AG10803 (cell line): ENCODE measurements around the gene C6orf136.

ENCODE experiments used
- DNase-seq: peaks from one replicate; pipeline ENCODE4 v3.0.0; 2010; ENCODE audit warnings: low read depth
- H3K4me3 ChIP-seq: 2 replicates; pipeline ENCODE4 v1.5.1; 2011; ENCODE audit warnings: mild to moderate bottlenecking, low read length, control low read depth
- TF ChIP-seq, protein P1 (sequence below): conservative IDR thresholded peaks from 2 replicates; pipeline ENCODE4 v1.5.1; 2011; ENCODE audit warnings: mild to moderate bottlenecking, low read length, control low read depth, inconsistent platforms

C6orf136 gene

DNA sequence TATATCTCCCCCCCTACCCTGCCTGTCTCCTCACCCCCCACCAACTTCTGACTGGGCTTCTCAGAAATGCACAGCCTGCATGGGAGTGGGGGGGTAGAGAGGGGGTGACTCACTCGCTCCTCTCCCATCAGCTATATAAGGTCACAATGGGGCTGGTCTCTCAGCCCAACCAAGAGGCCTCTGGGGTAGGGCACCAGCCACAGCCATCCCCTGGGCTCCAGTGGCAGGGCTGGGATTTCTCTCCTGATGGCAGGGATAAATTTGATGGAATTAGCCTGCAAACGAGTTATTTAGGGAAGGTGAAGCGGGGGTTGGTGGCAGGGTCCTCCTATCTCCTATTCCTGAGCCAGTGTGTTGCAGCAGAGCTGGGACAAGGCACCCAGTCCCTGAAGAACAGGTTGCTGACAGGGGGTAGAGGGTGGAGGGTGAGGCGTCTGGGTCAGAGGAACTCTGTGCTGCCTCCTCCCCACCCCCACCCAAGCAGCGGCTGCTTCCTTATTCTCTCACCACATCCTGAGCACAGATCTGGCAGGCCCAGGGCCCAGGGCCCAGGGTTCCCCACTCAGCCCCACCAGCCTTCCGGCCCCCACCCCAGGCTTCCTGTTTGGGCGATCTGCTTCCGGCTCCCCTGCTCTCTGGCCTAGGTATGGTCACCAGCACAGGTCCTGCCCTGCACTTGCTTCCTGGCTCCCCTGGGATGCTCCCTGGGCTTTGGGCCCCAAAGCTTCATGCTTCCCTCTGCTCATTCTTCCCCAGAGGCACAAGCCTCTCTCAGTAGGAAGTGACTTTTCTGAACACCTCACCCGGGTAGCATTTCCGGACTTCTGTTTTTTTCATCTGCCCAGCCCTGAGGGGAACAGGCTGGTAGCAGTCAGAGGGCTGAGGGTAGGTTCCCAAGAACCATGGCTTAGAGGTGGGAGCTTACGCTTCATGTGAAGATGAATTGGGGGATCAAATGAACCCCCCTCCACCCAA is 35.5 kb downstream of the C6orf136 start:
- H3K4me3 ChIP-seq: peak overlapping the region; percentile 93
- TF ChIP-seq, protein P1, sequence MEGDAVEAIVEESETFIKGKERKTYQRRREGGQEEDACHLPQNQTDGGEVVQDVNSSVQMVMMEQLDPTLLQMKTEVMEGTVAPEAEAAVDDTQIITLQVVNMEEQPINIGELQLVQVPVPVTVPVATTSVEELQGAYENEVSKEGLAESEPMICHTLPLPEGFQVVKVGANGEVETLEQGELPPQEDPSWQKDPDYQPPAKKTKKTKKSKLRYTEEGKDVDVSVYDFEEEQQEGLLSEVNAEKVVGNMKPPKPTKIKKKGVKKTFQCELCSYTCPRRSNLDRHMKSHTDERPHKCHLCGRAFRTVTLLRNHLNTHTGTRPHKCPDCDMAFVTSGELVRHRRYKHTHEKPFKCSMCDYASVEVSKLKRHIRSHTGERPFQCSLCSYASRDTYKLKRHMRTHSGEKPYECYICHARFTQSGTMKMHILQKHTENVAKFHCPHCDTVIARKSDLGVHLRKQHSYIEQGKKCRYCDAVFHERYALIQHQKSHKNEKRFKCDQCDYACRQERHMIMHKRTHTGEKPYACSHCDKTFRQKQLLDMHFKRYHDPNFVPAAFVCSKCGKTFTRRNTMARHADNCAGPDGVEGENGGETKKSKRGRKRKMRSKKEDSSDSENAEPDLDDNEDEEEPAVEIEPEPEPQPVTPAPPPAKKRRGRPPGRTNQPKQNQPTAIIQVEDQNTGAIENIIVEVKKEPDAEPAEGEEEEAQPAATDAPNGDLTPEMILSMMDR: no peak
- peak; percentile 87 for DNase-seq

DNA sequence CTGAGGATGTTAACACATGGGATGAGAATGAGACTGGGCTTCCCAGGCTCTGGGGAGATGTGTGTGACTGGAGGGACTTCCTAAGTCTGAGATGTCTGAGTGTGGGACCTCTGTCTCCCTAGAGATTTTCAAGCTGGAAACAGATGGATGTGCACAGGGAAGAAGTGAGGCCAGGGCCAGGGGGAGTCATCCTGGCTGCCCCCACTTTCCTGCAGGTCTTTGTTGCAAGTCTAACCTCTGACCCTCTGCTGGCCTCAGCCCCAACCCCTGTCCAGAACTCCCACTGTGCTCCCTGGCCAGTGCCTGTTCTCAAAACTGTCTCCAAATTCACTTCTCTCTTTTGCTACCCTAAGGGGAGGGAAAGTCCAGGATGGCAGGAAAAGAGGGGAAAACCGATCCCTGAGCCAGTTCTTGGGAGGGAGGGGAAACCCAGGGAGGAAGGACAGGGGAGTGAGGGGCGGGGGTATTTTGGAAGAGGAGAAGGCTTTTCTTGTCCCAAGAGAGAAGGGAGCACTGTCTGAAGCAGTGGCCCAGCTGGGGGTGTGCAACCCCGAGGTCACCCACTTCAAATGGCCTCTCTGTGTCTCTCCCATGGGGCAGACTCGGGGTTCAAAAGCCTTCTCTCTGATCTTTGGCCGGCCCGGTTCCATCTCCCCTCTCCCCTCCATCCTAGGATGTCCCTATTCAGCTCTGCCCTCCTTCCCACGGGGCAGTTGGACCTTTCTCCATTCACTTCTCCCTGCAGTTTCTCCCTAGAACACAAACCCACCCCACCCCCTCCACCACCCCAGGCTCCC is 36.4 kb downstream of the C6orf136 start:
- no peak for DNase-seq
- TF ChIP-seq, protein P1: no peak
- H3K4me3 ChIP-seq: peak overlapping the region; percentile 93

DNA sequence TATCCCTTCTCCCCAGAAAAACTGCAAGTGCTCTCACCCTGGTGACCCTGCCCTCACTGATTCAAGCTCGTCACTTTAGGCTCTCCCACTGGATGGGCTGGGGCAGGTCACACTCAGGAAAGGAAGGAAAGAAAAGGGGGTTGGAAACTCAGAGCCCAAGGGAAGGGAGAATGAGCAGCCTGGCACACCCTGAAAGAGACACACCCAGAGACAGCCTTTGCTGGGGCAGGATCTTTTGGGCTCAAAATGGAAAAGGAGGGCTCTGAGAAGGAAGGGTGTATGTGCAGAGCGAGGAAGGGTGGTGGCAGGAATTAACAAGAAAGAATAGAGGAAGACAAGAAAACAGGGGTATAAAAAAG is 37.0 kb downstream of the C6orf136 start:
- no peak for DNase-seq
- H3K4me3 ChIP-seq: peak overlapping the region; percentile 93
- TF ChIP-seq, protein P1: no peak

DNA sequence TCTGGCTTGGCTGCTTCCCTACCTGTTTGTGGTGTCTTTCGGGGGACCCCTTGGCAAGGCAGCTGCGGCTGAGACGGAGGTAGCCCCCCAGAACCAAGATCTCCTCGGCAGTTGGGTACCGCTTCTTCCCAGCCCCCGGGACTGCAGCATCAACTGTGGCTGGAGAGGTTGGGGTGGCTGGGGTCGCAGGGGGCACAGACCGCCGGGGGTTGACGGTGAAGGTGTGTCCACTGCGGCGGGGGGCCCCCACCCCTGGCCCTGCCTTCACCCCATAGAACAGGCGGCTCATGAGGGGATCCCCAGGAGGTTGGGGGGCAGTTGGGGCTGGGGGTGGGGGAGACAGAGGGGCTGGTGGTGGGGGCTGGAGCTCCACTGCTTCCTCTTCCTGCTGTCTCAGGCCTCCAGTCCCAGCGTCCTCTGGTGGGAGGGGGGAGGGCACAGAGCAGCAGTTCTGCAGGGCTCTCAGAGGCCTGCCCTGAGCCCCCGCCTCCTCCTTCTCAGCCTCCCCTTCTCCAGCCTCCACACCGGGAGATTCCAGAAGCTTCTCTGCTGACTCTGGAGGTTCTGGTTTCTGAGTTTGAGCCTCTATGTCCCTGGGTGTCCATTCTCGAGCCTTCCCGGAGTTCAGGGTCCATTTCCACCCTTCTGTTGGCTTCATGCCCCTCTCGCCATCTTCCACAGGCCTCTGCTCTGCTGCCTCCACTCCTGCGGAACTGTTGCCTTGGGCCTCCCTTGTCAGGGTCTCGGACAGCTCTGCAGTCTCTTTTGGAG is 37.6 kb downstream of the C6orf136 start:
- peak; percentile 31 for DNase-seq
- peak overlapping the region; percentile 93 for H3K4me3 ChIP-seq
- TF ChIP-seq, protein P1: no peak

DNA sequence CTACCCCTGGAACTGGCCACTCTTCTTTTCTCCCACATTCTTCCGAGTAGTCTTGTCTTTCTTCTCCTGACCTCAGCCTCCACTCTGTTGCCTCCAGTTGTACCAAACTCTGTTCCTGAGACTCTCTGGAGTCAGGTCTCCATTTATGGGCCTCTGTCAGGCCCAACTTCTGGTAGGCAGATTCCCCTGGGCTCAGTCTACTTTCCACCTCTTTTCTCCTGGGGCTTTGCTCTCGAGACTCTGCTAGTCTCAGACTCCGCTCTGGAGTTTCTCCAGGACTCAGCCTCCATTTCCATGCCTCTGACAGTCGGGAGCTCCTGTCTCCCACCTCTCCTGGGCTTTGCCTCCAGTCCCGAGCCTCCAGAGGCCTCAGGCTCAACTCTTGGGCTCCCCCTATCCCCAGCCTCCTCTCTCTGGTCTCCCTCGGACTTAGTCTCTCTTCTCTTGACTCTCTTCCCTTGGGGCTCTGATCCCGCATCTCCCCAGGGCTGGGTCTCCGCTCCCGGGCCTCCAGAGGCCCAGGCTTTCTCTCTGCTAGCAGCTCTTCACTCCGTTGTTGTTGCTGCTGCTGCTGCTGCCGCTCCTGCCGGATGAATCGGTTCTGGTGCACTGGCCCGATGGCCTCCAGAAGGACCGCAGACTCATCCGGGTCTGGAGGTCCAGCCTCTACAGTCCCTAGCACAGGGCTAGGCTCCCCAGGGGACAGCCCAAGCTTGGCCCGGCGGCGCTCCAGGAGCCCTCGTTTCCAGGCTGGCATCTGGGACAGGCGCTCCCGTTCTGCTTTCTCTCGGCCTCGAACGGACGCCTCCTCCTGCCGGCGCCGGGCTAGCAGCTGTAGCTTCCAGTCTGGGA is 38.5 kb downstream of the C6orf136 start:
- TF ChIP-seq, protein P1: peak; percentile 46
- H3K4me3 ChIP-seq: peak overlapping the region; percentile 93
- no peak for DNase-seq
